ENCODE results near the gene RPS27L. TPM values are rescaled to one million over a fixed set of nuclear protein-coding genes. Genes with fewer than 3 reads are reported as not detected.
A peak's percentile ranks its signal among the peaks of the same experiment; 100 is the strongest.

RPS27L gene
- total and polyA plus RNA-seq, 9 of the 15 experiments (the other 6 are each of a cell fraction or from before 2014, with no cell fraction given): 72.2 to 382 (median 116) TPM

GRCh38 chr15:63188926-63189871, 31.9 kb upstream of the RPS27L start, which contains the start of gene RAB8B (continued):
- TF ChIP-seq ARID4B (CRISPR knock-in tag; IDR thresholded peaks at IDR 0.05) (no peak; the same call in 1 of the 2 replicates), ZNF239 (CRISPR knock-in tag; IDR thresholded peaks at IDR 0.05) (no peak), TFAM (CRISPR knock-in tag; conservative IDR thresholded peaks at IDR 0.05) (no peak), XRCC4 (IDR thresholded peaks at IDR 0.05; ENCODE audit: extremely low read depth, insufficient read depth, insufficient read length) (no peak), ZNF586 (CRISPR knock-in tag; conservative IDR thresholded peaks at IDR 0.05) (no peak), PTRF (tag; IDR thresholded peaks at IDR 0.05) (no peak), CREB3L1 (IDR thresholded peaks at IDR 0.05; ENCODE audit: borderline replicate concordance, low read depth) (no peak), E2F3 (CRISPR knock-in tag; IDR thresholded peaks at IDR 0.05) (no peak), PCBP1 (IDR thresholded peaks at IDR 0.05; ENCODE audit: low read depth, low read length, poor library complexity, severe bottlenecking) (no peak), ZNF280B (CRISPR knock-in tag; IDR thresholded peaks at IDR 0.05) (no peak), HDGF (IDR thresholded peaks at IDR 0.05) (no peak), ZNF444 (CRISPR knock-in tag; IDR thresholded peaks at IDR 0.05) (no peak), NR2C1 (IDR thresholded peaks at IDR 0.05) (no peak), NR2C1 (tag; IDR thresholded peaks at IDR 0.05) (no peak), USF2 (CRISPR knock-in tag; IDR thresholded peaks at IDR 0.05) (no peak), ZNF583 (CRISPR knock-in tag; IDR thresholded peaks at IDR 0.05) (no peak), YY1 (IDR thresholded peaks at IDR 0.05; ENCODE audit: borderline replicate concordance in 1 of 3, control insufficient read depth in 1 of 3, extremely low read depth in 1 of 3, insufficient read depth in 3 of 3, insufficient read length in 1 of 3, insufficient replicate concordance in 2 of 3, low read depth in 1 of 3, low read length in 2 of 3) (peak in 2 of 3 experiments; percentile 64 to 83), SIN3A (IDR thresholded peaks at IDR 0.05; ENCODE audit: borderline replicate concordance in 2 of 2, control insufficient read depth in 1 of 2, low read depth in 2 of 2, low read length in 2 of 2) (peak; percentile 14 to 55; a peak in 1 of 4 replicates)

Measured in K562 (cell line).